GM20431 (cell line): Measurements from ENCODE around the gene RPS21.

Experiments
- in situ Hi-C: fragments of 300-500 bp; cut with MseI, MboI; formaldehyde crosslinking; loops from one replicate; pipeline ENCODE4 v1.15.0; 2020; ENCODE audit warnings: low sequenced_read_pairs; ENCODE audit not compliant: unreplicated experiment

RPS21 gene

DNA sequence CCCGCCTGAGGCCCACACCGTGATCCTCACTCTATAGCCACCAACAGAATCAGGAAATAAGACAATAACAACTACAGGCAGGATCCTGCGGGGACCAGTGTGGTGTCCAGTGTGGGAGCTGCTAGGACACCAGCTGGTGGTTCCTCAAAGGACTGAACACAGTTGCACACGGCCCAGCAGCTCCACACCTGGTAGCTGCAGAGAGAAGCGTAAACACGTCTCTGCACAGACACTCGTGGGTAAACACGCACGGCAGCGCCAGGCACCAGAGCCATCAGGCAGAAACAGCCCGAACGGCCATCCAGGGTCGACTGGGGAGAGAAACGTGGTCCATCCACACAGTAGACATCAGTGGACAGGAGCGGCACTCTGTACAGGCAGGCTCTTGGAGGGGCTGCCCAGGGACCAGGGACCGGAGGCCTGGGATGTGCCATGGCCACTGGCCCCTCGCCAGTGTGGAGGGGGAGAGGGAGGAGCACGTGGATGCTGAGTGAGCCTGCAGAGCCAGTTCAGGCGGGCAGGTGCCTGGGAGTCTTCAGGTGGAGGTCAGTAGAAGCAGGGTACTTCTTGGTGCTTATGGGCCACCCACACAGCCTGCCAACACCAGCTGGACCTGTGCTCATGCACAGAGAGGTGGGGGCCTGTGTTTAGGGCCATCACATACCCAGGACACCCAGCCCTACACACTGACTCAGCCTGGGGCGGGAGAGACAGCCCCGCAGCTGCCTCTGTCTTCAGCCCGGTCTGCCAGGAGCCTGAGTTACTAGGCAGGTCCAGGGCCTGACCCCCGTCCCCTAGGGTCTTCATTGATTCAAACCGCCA is 12.4 kb upstream of the RPS21 start:
- in situ Hi-C loops: no loop called here

GRCh38 chr20:62376112-62377063 is 10.5 kb upstream of the RPS21 start:
- in situ Hi-C loops: no loop called here

GRCh38 chr20:62377064-62377461 is 9.8 kb upstream of the RPS21 start:
- in situ Hi-C loops: no loop called here

GRCh38 chr20:62377615-62378178 is 9.2 kb upstream of the RPS21 start:
- in situ Hi-C loops: no loop called here

DNA sequence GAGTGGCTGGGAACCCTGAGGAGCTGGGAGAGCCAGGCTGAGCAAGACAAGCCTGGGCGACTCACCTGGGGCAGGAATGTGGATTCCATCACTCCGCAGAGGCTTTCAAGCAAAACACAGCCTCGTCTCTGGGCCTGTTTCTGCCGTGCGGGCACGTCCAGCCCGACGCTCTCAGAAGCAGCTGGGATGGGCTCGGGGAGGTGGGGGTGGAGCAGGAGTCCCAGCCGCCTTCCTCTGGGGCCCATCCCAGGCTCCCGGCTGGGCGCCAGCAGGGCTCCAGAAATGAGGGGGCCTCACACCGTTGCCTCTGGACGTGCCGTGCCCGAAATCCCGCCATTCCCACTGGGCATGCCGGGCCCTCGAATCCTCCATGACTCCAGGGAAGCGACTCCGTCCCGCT is 8.7 kb upstream of the RPS21 start:
- in situ Hi-C loops: no loop called here

DNA sequence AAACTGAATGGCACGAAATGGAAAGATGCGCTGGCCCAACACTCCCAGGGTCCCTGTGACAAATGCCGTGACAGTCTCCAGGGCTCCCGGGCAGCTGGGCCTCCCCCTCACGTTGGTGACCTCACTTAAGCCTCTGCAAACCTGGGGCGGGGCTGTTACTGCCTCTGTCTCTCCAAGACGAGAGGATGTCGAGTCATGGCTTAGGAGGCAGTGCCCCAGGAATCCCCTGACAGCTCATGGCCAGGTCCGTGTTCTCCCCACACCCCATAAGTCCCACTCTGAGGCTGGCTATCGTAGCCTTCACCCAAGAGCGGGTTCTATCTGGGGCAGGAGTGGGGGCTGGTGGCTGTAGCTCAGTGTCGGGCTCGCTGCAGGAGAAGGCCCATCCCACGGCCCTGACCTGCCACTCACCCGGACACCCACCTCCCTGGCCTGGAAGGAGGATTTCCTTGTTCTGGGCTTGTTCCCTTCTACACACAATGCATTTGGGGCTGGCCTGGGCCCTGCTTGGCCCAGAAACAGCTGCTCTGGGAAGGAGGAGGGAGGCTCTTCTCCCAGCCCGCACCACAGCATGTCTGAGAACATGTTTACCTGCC is 5.6 kb upstream of the RPS21 start:
- in situ Hi-C loops: loop anchor here (10.0 kb wide), 1 partner anchor 76 kb away; the partner anchor contains the start of gene ADRM1

GRCh38 chr20:62381842-62382241 is 5.1 kb upstream of the RPS21 start:
- in situ Hi-C loops: loop anchor here (10.0 kb wide), 1 partner anchor 77 kb away; the partner anchor contains the start of gene ADRM1

DNA sequence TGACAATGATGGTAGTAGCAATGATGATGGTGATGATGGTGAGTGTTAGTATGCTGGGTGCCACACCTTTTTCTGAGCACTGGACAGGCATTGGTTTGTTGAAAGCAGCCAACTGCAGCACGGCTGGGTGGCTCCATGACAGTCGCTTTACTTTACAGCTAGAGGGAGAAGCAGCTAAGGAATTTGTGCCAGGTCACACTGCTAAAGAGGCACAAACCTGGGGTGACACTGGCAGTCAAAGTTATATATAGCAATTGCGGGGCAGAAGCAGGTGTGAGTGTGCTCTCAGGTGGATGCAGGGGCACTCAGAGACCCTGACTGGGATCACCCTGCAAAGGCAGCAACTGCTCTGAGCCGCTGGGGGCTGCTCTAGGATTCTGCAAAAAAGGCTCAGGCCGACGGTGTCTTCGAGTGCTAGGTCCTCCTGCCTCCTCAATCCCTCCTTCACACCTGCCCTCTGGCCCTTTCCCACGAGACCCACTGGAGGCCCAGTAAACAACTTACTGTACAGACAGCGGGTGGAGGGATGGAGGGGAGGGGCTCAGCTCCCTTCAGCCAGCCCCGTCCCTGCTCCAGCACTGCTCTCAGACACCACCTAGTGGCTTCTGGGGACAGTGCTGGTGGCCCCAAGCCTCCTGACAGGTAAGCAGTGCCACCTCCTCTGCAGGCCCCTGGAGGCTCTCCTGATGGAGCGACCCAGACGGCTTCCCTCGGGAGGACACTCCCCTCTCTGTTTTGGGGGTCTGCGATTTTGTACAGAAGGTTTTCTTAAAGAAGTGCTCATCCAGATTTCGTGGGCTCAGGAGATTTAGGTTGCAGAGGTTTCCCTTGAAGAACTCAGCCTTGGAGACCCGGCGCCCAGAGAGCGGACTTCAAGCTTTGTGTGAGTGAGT is 4.4 kb upstream of the RPS21 start:
- in situ Hi-C loops: loop anchor here (10.0 kb wide), 1 partner anchor 78 kb away; the partner anchor contains the start of gene ADRM1

DNA sequence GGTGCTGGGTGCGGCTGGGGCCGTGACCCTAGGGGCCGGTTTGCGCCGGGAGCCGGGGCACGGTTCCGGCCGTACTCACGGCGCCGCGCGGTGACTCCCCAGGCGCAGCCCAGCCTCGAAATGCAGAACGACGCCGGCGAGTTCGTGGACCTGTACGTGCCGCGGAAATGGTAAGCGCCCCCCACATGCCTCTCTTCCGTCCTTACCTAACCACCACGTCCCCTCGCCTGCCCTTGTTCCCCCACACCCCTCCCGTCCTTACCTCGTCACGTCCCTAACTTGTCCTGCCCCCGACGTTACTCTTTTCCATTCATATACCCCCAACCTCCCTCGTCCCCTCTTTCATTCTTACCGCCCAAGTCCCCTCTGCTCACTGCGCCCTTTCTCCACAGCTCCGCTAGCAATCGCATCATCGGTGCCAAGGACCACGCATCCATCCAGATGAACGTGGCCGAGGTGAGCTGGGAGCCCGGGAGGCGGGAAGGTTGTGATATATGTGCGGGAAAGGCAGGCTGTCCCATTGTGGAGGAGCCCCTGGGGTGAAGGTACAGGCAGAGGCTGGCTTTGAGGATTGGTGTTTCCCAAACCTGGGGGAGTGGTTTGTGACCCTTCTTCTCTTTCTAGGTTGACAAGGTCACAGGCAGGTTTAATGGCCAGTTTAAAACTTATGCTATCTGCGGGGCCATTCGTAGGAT is 463 bp downstream of the RPS21 start:
- in situ Hi-C loops: loop anchor here (10.0 kb wide), 1 partner anchor 83 kb away; the partner anchor contains the start of gene ADRM1

DNA sequence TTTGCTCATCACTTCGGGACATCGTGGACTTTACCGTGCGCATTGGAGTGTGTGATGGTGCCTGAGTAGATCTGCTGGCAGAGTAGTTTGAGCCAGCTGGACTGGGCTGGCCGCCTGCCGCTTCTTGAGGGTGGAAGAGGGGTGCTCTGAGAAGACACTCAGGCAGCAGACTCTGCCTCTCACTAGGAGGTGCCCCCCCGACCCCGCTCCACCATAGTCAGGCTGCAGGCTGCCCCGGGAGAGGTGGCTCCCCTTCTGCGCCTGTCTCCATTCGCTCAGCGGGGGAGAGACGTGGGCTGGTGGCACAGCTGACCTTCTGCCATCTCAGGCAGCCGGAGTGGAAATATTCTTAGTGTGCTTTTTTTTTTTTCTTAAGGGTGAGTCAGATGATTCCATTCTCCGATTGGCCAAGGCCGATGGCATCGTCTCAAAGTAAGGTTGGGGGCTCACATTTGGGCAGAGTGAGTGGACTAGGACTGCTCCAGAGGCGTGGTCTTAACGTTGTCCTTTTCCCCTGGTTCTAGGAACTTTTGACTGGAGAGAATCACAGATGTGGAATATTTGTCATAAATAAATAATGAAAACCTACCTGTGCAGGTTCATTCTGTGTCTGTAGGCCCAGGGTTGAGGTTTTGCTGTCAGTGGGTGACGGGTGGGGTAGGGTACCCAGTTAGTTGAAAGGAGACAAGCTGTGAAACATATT is 1.2 kb downstream of the RPS21 start:
- in situ Hi-C loops: loop anchor here (10.0 kb wide), 1 partner anchor 83 kb away; the partner anchor contains the start of gene ADRM1

DNA sequence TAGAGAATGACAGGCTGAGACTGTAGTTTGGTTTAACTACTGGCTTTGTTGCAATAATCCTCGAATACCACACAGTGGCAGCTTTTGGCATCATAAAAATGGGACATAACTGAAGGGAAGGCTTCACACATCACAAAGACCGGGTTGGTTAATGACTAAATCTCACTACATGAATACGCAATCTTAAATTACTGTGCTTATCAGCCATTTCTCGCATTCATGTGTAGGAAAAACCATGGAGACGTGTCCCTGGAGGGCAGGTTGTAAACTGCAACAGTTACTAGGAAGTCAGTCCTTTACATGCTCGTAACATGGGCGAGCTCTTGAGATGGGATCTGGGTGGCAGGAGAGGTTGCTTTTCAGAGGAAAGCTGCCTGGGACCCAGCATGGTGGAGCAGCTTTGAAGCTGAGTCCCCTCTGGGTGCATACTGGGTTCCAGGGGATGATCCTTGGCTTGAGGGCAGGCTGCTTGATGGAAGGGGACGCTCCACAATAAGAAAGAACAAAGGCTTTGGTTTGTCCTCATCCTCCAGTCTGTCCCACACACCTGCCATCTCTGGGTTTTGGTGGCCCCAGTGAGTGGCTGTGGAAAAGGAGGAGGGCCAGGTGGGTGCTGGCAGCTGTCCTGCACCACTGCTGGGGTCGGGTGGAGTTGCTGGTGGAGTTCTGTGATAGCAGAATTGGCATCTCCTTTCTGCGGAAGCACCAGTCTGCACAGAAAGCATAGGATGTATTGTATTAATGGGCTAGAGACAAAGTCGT is 2.1 kb downstream of the RPS21 start:
- in situ Hi-C loops: loop anchor here (10.0 kb wide), 1 partner anchor 84 kb away; the partner anchor contains the start of gene ADRM1

- in situ Hi-C loops: loop anchor here (10.0 kb wide), 1 partner anchor 85 kb away; the partner anchor contains the start of gene ADRM1
Observed at GRCh38 chr20:62389601-62390087, 2.7 kb downstream of the RPS21 start.

DNA sequence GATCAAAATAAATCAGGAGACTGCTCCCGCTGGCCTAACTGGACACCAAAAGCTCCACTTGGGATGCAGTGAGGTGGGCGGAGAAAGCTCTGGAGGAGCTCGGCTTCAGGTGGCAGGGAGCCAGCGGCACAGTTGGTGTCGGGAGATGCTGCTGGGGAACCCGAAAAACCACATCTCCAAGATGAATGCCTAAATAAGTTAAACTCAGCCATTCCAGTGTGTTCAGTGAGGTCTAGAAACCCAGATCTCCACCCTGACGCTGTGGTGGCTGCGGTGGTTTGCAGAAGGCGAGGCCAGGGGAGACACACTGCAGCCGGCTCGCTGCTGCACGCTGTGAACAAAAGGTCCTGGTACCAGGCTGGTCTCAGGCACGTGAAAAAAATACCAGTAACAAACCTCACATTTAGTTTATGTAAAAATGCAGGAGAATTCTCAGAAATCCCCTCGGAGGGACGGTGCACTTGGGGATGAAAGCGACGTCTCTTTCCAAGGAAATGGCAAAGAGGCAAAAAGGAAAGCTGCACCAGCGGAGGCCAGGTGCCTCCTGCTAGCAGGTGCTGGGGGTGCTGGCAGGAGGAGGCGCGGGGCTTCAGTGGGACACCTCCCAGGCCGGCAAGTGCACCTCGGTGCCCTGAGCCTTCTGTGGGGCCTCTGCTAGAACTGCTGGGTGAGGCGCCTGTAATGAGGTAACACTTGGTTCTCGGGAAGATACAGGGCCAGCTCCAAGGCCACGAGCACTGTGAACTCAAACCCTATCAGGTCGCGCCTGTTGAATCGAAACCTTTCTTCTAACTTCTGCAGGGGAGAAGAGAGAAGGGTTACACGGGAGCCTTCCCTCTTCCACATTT is 3.6 kb downstream of the RPS21 start:
- in situ Hi-C loops: no loop called here

DNA sequence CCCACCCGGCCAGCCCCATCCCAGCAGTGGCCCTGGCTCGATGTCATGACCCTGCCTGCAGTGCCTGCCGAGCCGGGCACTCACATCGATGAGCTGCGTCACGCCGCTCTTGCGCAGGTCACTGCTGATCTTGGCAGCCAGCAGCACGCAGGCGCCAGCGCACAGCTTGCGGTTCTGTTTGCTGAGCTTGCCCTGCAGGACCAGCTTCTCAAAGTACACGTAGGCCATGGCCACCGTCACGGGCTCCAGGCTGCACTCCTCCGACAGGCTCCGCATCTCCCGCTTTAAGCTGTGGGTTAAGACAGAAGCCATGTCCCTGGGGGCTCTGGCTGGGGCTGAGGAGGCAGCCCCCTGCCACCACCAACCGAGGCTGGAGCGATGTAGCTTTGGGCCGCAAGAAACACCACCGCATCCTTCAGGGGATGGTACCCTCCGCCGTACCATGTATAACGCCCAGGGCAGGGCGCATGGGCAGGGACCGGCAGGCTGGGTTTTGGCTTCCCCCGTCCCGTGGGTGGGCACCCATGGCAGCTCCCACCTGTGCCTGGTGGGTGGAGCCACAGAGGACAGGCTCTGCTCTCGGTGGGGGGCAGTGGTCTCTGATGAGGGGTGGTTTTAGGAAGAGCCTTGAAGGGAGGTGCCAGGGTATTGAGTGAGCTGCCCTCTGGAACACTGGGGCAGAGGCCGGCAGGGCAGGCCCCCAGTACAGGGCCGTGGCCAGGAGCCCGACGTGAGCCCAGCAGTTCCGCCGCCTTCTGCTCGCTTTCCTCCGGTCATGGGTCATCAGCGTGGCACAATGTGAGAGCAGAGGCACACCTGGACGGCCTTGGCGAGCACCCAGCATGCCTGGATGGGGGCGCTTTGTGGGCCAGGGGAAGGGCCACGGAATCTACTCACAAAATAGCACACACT is 4.5 kb downstream of the RPS21 start:
- in situ Hi-C loops: no loop called here

GRCh38 chr20:62392077-62392418 is 5.1 kb downstream of the RPS21 start:
- in situ Hi-C loops: no loop called here
